ENCODE measurements around the gene WNT3. TPM values are rescaled to one million over a fixed set of nuclear protein-coding genes. Genes with fewer than 3 reads are reported as not detected.

Gene WNT3
- total and polyA plus RNA-seq, 2 of the 8 experiments (the other 6 are each of a cell fraction or from before 2014, with no cell fraction given), result 0.56 to 2.0 TPM

DNA sequence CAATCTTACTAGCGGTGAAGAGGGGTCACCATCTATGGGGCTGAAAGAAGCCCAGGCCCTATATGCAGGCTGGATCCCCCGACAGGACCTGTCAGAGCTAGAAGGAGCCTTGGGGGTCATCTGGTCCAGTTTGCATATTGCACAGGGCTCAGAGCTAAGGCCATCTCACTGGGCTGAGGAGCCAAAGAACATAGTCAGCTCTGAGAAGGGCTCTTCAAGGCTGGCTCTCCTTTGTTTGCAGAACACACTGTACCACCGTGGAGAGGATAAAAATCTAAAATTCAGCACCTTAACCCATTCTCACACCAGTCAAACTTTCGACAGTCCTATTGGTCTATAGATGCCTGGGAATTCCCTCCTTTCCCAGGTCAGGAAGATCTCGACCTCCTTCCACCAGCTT, 24.2 kb downstream of the WNT3 start (continued):
- TF ChIP-seq, protein P1, sequence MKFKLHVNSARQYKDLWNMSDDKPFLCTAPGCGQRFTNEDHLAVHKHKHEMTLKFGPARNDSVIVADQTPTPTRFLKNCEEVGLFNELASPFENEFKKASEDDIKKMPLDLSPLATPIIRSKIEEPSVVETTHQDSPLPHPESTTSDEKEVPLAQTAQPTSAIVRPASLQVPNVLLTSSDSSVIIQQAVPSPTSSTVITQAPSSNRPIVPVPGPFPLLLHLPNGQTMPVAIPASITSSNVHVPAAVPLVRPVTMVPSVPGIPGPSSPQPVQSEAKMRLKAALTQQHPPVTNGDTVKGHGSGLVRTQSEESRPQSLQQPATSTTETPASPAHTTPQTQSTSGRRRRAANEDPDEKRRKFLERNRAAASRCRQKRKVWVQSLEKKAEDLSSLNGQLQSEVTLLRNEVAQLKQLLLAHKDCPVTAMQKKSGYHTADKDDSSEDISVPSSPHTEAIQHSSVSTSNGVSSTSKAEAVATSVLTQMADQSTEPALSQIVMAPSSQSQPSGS (IDR thresholded peaks at IDR 0.05; ENCODE audit: low read length), result no peak
- TF ChIP-seq RBBP5 (IDR thresholded peaks at IDR 0.05; ENCODE audit: borderline replicate concordance, low read depth, low read length), result no peak
- no peak for TF ChIP-seq RXRA (IDR thresholded peaks at IDR 0.05; ENCODE audit: insufficient read depth, low read depth, low read length)
- TF ChIP-seq SP2 (IDR thresholded peaks at IDR 0.05; ENCODE audit: low read length), result no peak
- no peak for TF ChIP-seq RNF2 (IDR thresholded peaks at IDR 0.05; ENCODE audit: borderline replicate concordance, low read depth, low read length, missing control alignments, poor library complexity, severe bottlenecking)
- TF ChIP-seq POLR2AphosphoS5 (IDR thresholded peaks at IDR 0.05; ENCODE audit: low read depth, low read length), result no peak
- TF ChIP-seq JUN (IDR thresholded peaks at IDR 0.05; ENCODE audit: low read depth, low read length), result no peak
- no peak for TF ChIP-seq KDM5A (IDR thresholded peaks at IDR 0.05; ENCODE audit: low read length)

All from H1 (cell line).